GM19372 (cell line): ENCODE data around the gene STX1A.
"Not testable (repeated sequence)": the region's sequence is repeated elsewhere in the genome, so short reads cannot be mapped to it uniquely, and the experiment has no call there.

Experiments
- ATAC-seq: cut with Tn5 transposase; IDR thresholded peaks from one replicate; pipeline ENCODE4 v1.9.1; 2021; ENCODE audit warnings: mild to moderate bottlenecking, low read depth, moderate library complexity; ENCODE audit not compliant: unreplicated experiment

The STX1A gene

DNA sequence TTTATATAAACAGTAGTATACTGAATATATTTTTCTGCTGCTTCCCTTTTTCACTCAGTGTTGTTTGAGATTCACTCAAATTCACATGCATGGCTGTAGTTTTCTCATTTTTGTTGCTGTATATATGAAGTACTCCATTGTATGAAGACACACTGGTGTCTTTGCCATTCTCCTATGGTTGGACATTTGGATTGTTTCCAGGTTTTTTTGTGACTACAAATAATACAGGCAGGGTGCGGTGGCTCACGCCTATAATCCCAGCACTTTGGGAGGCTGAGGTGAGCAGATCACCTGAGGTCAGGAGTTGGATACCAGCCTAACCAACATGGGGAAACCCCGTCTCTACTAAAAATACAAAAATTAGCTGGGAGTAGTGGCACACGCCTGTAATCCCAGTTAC lies 58.9 kb downstream of the STX1A start:
- not testable (repeated sequence) for ATAC-seq

GRCh38 chr7:73659983-73660382 lies 59.5 kb downstream of the STX1A start:
- no peak for ATAC-seq

DNA sequence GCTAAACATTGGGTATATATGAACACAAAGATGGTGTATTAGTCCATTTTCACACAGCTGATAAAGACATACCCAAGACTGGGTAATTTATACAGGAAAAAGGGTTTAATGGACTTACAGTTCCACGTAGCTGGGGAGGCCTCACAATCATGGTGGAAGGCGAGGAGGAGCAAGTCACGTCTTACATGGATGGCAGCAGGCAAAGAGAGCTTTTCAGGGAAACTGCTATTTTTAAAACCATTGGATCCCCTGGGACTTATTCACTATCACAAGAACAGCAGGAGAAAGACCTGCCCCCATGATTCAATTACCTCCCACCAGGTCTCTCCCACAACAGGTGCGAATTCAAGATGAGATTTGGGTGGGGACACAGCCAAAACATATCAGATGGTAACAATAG lies 64.2 kb downstream of the STX1A start:
- ATAC-seq = not testable (repeated sequence)

- no peak for ATAC-seq
Measured at GRCh38 chr7:73652541-73652949, 66.9 kb downstream of the STX1A start.

- ATAC-seq = no peak
Measured at GRCh38 chr7:73650524-73650923, 68.9 kb downstream of the STX1A start.

DNA sequence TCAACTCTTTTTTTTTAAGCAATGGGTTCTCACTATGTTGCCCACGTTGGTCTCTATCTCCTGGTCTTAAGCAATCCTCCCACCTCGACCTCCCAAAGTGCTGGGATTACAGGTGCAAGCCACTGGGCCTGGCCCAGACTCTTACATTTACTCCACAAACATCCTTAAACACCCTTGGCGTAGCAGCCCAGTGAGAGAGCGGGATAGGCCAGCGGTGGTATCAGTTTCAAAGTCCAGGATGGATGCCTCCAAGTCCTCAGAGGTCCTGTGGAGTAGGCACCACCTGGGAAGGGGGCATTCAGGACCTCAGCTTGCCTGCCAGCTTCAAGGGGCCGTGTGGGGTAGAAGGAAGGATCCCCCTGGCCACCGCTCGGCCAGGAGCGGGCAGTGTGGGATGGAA lies 69.9 kb downstream of the STX1A start:
- no peak for ATAC-seq
